ENCODE results near the gene NAT14.

DNA sequence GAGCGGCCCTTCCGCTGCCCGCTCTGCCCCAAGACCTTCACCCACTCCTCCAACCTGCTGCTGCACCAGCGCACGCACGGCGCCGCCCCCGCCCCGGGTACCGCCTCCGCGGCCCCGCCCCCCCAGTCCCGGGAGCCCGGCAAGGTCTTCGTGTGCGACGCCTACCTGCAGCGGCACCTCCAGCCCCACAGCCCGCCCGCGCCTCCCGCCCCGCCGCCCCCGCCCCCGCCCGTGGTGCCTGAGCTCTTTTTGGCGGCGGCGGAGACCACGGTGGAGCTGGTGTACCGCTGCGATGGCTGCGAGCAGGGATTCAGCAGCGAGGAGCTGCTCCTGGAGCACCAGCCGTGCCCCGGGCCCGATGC, 3.2 kb upstream of the NAT14 start:
- TF ChIP-seq EZH2 (IDR thresholded peaks at IDR 0.05; ENCODE audit: low read depth, low read length, severe bottlenecking) = no peak
- no peak for TF ChIP-seq HDAC6 (IDR thresholded peaks at IDR 0.05; ENCODE audit: low read depth, low read length)
- TF ChIP-seq, protein P1, sequence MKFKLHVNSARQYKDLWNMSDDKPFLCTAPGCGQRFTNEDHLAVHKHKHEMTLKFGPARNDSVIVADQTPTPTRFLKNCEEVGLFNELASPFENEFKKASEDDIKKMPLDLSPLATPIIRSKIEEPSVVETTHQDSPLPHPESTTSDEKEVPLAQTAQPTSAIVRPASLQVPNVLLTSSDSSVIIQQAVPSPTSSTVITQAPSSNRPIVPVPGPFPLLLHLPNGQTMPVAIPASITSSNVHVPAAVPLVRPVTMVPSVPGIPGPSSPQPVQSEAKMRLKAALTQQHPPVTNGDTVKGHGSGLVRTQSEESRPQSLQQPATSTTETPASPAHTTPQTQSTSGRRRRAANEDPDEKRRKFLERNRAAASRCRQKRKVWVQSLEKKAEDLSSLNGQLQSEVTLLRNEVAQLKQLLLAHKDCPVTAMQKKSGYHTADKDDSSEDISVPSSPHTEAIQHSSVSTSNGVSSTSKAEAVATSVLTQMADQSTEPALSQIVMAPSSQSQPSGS (IDR thresholded peaks at IDR 0.05; ENCODE audit: low read length) = no peak
- TF ChIP-seq EP300 (IDR thresholded peaks at IDR 0.05; ENCODE audit: borderline replicate concordance in 1 of 2, low read depth in 2 of 2, low read length in 2 of 2) = no peak
- TF ChIP-seq RAD21 (IDR thresholded peaks at IDR 0.05 in 1 of 2, conservative IDR thresholded peaks at IDR 0.05 in 1 of 2; ENCODE audit: low read depth in 2 of 2, low read length in 2 of 2) = no peak
- no peak for TF ChIP-seq BACH1 (IDR thresholded peaks at IDR 0.05; ENCODE audit: low read length)
- TF ChIP-seq BCL11A (IDR thresholded peaks at IDR 0.05; ENCODE audit: low read depth in 2 of 2, low read length in 2 of 2) = no peak
- TF ChIP-seq, protein P2, sequence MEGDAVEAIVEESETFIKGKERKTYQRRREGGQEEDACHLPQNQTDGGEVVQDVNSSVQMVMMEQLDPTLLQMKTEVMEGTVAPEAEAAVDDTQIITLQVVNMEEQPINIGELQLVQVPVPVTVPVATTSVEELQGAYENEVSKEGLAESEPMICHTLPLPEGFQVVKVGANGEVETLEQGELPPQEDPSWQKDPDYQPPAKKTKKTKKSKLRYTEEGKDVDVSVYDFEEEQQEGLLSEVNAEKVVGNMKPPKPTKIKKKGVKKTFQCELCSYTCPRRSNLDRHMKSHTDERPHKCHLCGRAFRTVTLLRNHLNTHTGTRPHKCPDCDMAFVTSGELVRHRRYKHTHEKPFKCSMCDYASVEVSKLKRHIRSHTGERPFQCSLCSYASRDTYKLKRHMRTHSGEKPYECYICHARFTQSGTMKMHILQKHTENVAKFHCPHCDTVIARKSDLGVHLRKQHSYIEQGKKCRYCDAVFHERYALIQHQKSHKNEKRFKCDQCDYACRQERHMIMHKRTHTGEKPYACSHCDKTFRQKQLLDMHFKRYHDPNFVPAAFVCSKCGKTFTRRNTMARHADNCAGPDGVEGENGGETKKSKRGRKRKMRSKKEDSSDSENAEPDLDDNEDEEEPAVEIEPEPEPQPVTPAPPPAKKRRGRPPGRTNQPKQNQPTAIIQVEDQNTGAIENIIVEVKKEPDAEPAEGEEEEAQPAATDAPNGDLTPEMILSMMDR (IDR thresholded peaks at IDR 0.05; ENCODE audit: control extremely low read depth in 1 of 3, insufficient read depth in 1 of 3, low read depth in 1 of 3, low read length in 3 of 3) = no peak
- TF ChIP-seq POLR2A (IDR thresholded peaks at IDR 0.05; ENCODE audit: control extremely low read depth in 1 of 2, low read depth in 2 of 2, low read length in 2 of 2) = no peak
- TF ChIP-seq YY1 (IDR thresholded peaks at IDR 0.05; ENCODE audit: low read depth, low read length) = no peak
- no peak for TF ChIP-seq CHD2 (IDR thresholded peaks at IDR 0.05; ENCODE audit: low read length)
